HG02852 (cell line): Measurements from ENCODE around the gene SEC14L6.
A peak's percentile ranks its signal among the peaks of the same experiment; 100 is the strongest.
"Not testable (repeated sequence)": the region's sequence is repeated elsewhere in the genome, so short reads cannot be mapped to it uniquely, and the experiment has no call there.

Experiments used
- ATAC-seq: cut with Tn5 transposase; IDR thresholded peaks from one replicate; pipeline ENCODE4 v1.9.1; 2021; ENCODE audit warnings: mild to moderate bottlenecking, moderate library complexity; ENCODE audit not compliant: unreplicated experiment

SEC14L6 gene

GRCh38 chr22:30546616-30547015 lies at the start of gene SEC14L6:
Gene SEC14L6, minus strand, starts transcription at chr22:30546741. Its CDS starts 59 bp downstream, at chr22:30546682.
- ATAC-seq, result no peak

- ATAC-seq, result no peak
Measured at GRCh38 chr22:30596199-30596598, 49.7 kb upstream of the SEC14L6 start.

DNA sequence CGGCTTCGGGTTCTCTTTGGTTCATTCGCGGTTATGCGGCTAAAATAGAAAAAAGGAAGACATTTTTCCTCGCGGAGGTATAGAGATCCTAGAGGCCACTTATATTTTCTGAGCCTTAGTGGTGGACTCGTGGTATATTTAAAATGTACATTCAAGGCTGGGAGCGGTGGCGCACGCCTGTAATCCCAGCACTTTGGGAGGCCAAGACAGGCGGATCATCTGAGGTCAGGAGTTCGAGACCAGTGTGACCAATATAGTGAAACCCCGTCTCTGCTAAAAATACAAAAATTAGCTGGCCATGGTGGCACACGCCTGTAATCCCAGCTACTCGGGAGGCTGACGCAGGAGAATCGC lies 45.8 kb upstream of the SEC14L6 start:
- not testable (repeated sequence) for ATAC-seq

GRCh38 chr22:30591588-30592359 lies 45.2 kb upstream of the SEC14L6 start, which contains the start of gene PES1:
Gene PES1, minus strand, starts transcription at chr22:30591910. Its CDS starts 77 bp downstream, at chr22:30591833.
- peak; percentile 99 for ATAC-seq

DNA sequence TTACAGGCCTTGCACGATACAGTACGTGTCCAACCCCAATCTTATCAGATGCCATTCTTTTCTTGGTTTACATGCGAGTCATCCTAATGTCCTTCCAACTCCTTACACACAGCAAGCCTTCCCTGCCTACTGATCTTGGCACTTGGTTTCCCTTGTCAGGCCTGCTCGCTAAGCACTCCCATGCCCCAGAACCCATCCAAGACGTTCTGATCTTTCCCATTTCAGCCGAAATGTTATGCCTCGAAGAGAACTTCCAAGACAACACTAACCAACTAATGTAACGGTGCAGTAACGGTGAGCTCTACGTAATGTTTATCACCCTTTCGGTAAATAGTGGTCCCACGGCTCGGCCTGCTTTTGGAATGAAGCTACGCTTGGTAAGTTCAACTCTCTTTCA lies 44.6 kb upstream of the SEC14L6 start:
- no peak for ATAC-seq

DNA sequence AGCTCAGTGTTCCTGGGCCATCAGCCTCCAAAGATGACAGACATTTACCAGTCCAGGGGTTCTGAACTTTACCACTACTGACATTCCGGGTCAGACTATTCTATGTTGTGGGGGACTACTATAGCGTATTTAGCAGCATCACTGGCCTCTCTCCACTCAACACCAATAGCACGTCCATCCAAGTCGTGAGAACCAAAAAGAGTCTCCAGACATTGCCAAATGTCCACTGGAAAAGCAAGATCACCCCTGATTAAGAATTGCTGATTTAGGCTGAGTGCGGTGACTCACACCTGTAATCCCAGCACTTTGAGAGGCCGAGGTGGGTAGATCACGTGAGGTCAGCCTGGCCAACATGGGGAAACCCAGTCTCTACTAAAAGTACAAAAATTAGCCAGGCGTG lies 39.9 kb upstream of the SEC14L6 start:
- ATAC-seq, result no peak

DNA sequence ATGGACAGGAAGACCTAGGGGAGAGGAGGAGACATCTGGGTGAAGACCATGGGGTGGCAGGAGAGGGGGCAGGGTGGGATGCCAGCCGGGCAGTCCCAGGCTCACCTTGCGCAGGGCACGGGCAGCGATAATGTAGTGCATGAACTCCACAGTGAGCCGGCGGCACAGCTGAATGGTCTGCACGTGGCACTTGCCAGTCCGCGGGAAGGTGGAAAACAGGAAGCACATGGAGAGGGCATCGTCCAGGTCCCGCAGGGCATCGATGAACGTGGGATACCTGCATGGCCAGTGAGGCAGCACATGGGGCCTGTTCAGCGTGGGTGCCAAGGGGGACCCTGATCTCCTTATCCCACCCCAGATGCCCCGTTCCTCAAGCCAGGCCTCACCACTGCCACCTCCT lies 37.9 kb upstream of the SEC14L6 start:
- no peak for ATAC-seq

DNA sequence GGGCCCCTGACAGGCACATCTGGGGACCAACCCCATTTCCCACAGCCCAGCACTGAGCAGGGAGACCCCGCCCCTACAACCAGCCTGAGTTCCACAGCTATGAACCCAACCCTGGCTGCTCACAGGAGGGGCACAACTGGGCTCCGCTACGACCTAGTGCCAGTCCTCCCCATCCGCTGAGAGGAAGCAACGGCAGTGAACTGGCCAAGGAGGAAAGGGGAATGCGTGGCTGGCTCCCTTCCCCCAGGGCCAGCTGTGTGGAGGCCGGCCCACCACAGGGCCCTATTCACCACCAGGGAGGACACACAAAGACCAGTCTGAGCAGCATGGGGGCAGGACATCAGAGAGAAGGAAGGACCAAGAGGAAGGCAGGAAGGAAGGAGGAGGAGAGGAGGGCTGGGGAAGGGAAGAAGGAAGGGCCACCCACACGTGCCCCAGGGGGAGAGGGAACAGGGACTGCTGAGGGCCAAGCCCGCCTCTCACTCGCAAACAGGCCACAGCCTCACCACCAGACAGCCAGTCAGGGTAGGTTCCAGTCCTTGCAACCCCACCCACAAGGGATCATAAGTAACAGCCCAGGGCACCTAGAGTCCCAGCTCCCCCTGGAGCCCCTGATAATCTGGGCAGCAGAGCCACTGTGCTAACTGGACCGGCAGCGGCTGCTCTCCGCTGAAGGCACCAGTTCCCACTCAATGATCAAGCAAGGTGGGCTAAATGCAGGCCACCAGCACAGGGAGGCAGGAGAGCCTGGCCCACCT lies 36.4 kb upstream of the SEC14L6 start:
- no peak for ATAC-seq

DNA sequence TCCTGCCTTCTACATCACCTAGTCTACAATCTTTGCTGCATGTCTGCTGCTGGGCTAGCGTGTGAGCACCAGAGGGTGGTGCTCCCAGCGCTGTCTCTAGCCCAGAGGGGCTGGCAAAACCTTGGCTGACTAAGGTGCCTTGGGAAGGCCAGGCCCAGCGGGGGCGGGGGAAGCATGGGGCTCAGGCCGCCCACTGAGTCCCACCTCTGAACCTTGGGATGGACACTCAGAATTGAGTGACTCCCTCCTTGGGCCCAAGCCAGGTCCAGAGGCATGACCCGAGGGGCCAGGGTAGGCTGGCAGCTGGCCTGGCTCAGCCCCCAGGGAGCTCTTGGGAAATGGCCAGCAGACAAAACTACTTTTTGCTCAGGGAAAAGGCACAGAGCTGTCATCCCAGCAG lies 35.5 kb upstream of the SEC14L6 start:
- ATAC-seq, result no peak

DNA sequence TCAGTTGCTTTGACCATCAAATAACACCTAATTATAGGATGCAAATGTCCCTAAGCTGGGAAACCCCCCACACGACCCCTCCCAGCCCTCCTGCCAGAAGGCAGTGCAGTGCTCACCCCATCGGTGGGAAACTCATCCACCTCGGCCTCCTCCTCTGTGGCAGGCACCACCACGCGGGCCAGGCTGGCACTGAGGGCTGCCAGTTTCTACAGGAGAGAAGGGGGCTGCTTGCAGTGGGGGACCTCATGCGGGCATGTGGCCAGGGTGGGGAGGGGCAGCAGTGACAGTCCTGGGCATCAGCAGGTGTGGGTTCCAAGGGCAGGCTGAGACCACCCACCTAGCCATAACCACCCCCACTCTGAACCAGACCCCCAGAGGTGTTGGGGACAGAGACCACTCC lies 34.4 kb upstream of the SEC14L6 start:
- ATAC-seq, result no peak

GRCh38 chr22:30578481-30578880 lies 31.9 kb upstream of the SEC14L6 start:
- no peak for ATAC-seq

GRCh38 chr22:30575859-30576258 lies 29.3 kb upstream of the SEC14L6 start:
- no peak for ATAC-seq

GRCh38 chr22:30574997-30575671 lies 28.6 kb upstream of the SEC14L6 start:
- no peak for ATAC-seq

GRCh38 chr22:30574095-30574981 lies 27.8 kb upstream of the SEC14L6 start, which contains the start of gene GAL3ST1:
Gene GAL3ST1, minus strand, starts transcription at chr22:30574665. Its CDS starts 17,273 bp downstream, at chr22:30557392.
- ATAC-seq, result no peak

DNA sequence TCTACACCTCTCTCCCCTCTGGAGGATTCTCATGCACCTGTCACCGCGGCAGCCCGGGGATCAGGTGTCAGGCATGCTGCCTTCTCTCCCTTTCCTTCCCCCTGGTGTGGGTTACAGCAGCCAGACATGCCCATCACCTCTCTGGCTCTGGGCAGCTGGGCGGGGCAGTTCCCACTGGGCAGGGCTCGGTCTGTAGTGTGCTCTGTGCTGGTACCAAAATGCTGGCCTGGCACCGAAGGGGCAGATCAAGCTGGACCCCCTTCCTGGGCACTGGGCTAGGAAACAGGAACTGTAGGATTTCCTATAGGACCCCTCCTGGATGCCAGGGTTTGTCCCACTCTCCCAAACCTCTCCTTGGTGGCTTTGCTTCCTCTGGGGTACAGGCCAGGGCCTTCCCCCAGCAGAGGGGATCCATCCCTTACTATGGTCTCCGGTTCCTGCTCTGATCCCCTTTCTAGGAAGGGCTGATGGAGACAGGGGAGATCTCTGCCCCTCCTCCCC lies 27.1 kb upstream of the SEC14L6 start:
- ATAC-seq, result no peak

DNA sequence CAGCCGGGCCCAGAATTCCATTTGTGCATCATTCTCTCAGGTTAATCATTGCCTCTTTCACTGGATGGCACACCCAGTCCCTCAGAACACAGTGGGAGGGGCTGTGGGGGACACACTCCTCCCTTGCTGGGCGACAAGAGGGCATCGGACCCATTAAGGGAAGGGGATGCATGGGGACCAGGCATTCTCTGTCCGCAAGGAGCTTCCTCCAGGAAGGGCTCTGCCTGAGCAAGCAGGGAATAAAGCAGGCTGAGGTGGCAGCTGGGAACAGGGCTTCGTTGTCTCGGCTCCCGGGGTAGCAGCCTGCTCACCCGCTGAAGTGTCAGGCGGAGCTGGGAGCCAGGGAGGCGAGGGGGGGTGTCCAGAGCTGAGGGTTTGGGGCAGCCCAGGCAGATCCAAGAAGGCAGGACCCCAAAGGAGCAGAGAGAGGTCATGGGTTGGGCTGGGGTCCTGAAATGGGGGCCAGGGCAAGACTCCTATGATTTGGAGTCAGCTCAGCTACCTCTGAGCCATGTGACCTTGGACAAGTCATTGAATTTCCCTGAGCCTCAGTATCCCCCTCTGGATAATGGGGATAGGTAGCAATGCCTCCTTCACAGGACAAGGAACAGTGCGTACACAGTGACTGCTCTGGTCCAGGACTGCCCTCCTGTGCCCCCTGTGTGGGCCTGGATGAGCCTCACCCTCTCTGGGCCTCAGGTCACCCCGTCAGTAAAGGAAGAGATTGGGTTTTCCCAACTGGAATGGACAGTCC lies 26.5 kb upstream of the SEC14L6 start:
- no peak for ATAC-seq

DNA sequence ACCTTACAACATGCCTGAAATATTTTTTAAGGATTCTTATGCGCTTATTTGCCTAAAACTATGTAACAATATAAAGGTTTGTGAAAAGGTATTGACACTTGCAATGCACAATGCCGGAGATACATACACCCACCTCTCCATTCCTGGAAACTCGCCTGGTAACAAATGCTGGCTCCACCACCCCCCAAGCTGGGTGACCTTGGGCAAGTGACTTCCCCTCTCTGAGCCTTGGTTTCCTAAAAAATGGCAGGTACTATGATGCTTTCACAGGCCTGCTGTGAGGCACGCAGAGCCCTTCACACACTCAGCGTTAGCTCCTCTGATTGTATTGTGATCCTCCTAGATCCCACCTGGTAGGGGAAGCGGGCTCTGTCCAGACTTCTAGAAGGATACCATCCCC lies 25.7 kb upstream of the SEC14L6 start:
- no peak for ATAC-seq

- no peak for ATAC-seq
Measured at GRCh38 chr22:30569674-30570202, 23.2 kb upstream of the SEC14L6 start.

GRCh38 chr22:30568137-30568805 lies 21.7 kb upstream of the SEC14L6 start:
- no peak for ATAC-seq
